COLO668 (cell line): ENCODE measurements around the gene PTCD2.
A peak's percentile ranks its signal among the peaks of the same experiment; 100 is the strongest.
"Not testable (repeated sequence)": the region's sequence is repeated elsewhere in the genome, so short reads cannot be mapped to it uniquely, and the experiment has no call there.

Experiments used
- DNase-seq: peaks from one replicate; lab custom pipeline; 2025; ENCODE audit not compliant: unreplicated experiment; lab: John Stamatoyannopoulos, UW

The PTCD2 gene

GRCh38 chr5:72378639-72379289 is 58.6 kb downstream of the PTCD2 start:
- DNase-seq: peak; percentile 7

- no peak for DNase-seq
Measured at GRCh38 chr5:72379936-72380335, 59.8 kb downstream of the PTCD2 start.

- DNase-seq: no peak
Measured at GRCh38 chr5:72380492-72381274, 60.5 kb downstream of the PTCD2 start.

GRCh38 chr5:72383280-72383679 is 63.1 kb downstream of the PTCD2 start:
- no peak for DNase-seq

- DNase-seq: no peak
Measured at GRCh38 chr5:72383726-72384125, 63.6 kb downstream of the PTCD2 start.

GRCh38 chr5:72386639-72387038 is 66.5 kb downstream of the PTCD2 start:
- no peak for DNase-seq

- DNase-seq: no peak
Measured at GRCh38 chr5:72387985-72388384, 67.8 kb downstream of the PTCD2 start.

- DNase-seq: no peak
Measured at GRCh38 chr5:72388646-72389045, 68.5 kb downstream of the PTCD2 start.

GRCh38 chr5:72390836-72391235 is 70.7 kb downstream of the PTCD2 start:
- DNase-seq: no peak

GRCh38 chr5:72392326-72392733 is 72.2 kb downstream of the PTCD2 start:
- DNase-seq: no peak

GRCh38 chr5:72393052-72393451 is 72.9 kb downstream of the PTCD2 start:
- no peak for DNase-seq

- no peak for DNase-seq
Measured at GRCh38 chr5:72394688-72395087, 74.5 kb downstream of the PTCD2 start.

GRCh38 chr5:72397836-72398235 is 77.7 kb downstream of the PTCD2 start:
- DNase-seq: no peak

- no peak for DNase-seq
Measured at GRCh38 chr5:72400950-72401349, 80.8 kb downstream of the PTCD2 start.

- DNase-seq: no peak
Measured at GRCh38 chr5:72402381-72402890, 82.3 kb downstream of the PTCD2 start.

GRCh38 chr5:72402959-72403628 is 82.9 kb downstream of the PTCD2 start:
- DNase-seq: no peak

GRCh38 chr5:72404771-72405170 is 84.6 kb downstream of the PTCD2 start:
- not testable (repeated sequence) for DNase-seq

GRCh38 chr5:72407078-72407477 is 86.9 kb downstream of the PTCD2 start:
- no peak for DNase-seq

- DNase-seq: no peak
Measured at GRCh38 chr5:72407541-72407940, 87.4 kb downstream of the PTCD2 start.

- no peak for DNase-seq
Measured at GRCh38 chr5:72408127-72408526, 88.0 kb downstream of the PTCD2 start.

- no peak for DNase-seq
Measured at GRCh38 chr5:72408603-72409002, 88.4 kb downstream of the PTCD2 start.
